A673 (cell line): Measurements from ENCODE around the gene STOX2. TPM values are rescaled to one million over a fixed set of nuclear protein-coding genes. Genes with fewer than 3 reads are reported as not detected.

ENCODE experiments used
- BruUV-seq: library from RNA; stranded (reverse); fragments of 400-500 nt; replicated peaks from 2 replicates; lab custom pipeline; 2021; lab: Mats Ljungman, UMichigan
- CTCF ChIA-PET: fragments of 300-600 bp; sonication (Branson Sonifier 250); formaldehyde crosslinking; loops from one replicate; lab custom pipeline; 2022; ENCODE audit warnings: antibody characterized with exemption; lab: Charles Lee
- POLR2A ChIA-PET: fragments of 300-600 bp; sonication (Branson Sonifier 250); formaldehyde crosslinking; loops from one replicate; lab custom pipeline; 2022; ENCODE audit warnings: antibody characterized with exemption; ENCODE audit not compliant: low non-redundant PET; lab: Charles Lee
- DNase-seq: peaks from one replicate; pipeline ENCODE4 v3.0.0-alpha.2; 2015; ENCODE audit warnings: low spot score
- H3K27ac ChIP-seq: fragments of 200-600 bp; sonication (generic); 2 replicates; pipeline ENCODE4 v1.5.1; 2016; ENCODE audit warnings: mixed run types, low read depth, mild to moderate bottlenecking, mixed read lengths, antibody characterized with exemption, low read length; ENCODE audit not compliant: poor library complexity, severe bottlenecking
- H3K27me3 ChIP-seq: fragments of 200-600 bp; sonication (generic); replicated peaks from 2 replicates; pipeline ENCODE4 v1.6.1; 2017; ENCODE audit warnings: mixed run types, low read depth, mild to moderate bottlenecking, mixed read lengths, antibody characterized with exemption, low read length; ENCODE audit not compliant: insufficient read depth, poor library complexity
- H3K36me3 ChIP-seq: fragments of 200-600 bp; sonication (generic); 2 replicates; pipeline ENCODE4 v1.6.1; 2016; ENCODE audit warnings: mixed run types, mild to moderate bottlenecking, mixed read lengths, antibody characterized with exemption, low read length; ENCODE audit not compliant: insufficient read depth, poor library complexity, severe bottlenecking
- H3K4me1 ChIP-seq: fragments of 200-600 bp; sonication (generic); 2 replicates; pipeline ENCODE4 v1.6.1; 2017; ENCODE audit warnings: mixed run types, mild to moderate bottlenecking, mixed read lengths, antibody characterized with exemption, low read length; ENCODE audit not compliant: insufficient read depth, poor library complexity, severe bottlenecking
- H3K4me3 ChIP-seq: fragments of 200-600 bp; sonication (generic); 2 replicates; pipeline ENCODE4 v1.5.1; 2016; ENCODE audit warnings: low read depth, mixed run types, mild to moderate bottlenecking, mixed read lengths, low read length; ENCODE audit not compliant: poor library complexity, severe bottlenecking
- H3K9me3 ChIP-seq: fragments of 200-600 bp; sonication (generic); 2 replicates; pipeline ENCODE4 v1.6.1; 2016; ENCODE audit warnings: mixed run types, low read depth, mild to moderate bottlenecking, mixed read lengths, antibody characterized with exemption, low read length; ENCODE audit not compliant: poor library complexity, severe bottlenecking
- EZH2 ChIP-seq: fragments of 200-600 bp; sonication (generic); IDR thresholded peaks from 2 replicates; pipeline ENCODE4 v1.6.1; 2017; ENCODE audit warnings: borderline replicate concordance, low read depth, mild to moderate bottlenecking, mixed read lengths, antibody characterized with exemption, low read length; ENCODE audit not compliant: poor library complexity, severe bottlenecking
- intact Hi-C: fragments of 100-400 bp; cut with micrococcal nuclease; formaldehyde crosslinking; loops from one replicate; pipeline ENCODE4 v1.10.0; 2022; ENCODE audit not compliant: unreplicated experiment
- total RNA-seq: library from RNA; stranded (reverse); gene quantifications from 2 replicates; pipeline ENCODE4 v1.2.3, GENCODE V29; 2021
- TF ChIP-seq, protein P1 (sequence below): fragments of 300-800, 200-600 bp; sonication (generic); conservative IDR thresholded peaks from 2 replicates; pipeline ENCODE4 v1.5.1; 2017; ENCODE audit warnings: low read depth, mild to moderate bottlenecking, antibody characterized with exemption, low read length, moderate library complexity, mixed read lengths

STOX2 gene
- total RNA-seq, 1 experiment from 2014 or later: 2.9 TPM

DNA sequence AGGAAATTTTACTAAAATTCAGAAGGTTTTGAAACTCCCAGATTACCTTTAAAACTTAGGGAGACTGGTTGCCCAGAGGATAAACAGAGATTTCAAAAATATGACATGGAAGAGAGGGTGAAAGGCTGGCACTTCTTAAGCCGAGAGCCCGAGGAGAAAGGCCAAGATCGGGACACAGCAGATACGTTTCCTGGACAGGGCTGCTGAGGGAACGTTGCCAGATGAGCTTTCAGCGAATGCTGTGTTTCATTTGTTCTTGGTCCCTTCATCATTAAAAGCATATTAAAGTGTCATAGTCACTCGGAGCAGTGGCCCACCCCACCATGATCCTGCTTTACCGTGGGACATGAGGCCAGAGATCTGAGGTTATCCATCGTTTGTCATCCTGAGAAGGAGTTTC lies 37.9 kb upstream of the STOX2 start:
- Histone ChIP-seq H3K4me1 (no peaks in the 10 kb centered on the region), H3K9me3 (no peaks in the 10 kb centered on the region), H3K27ac (no peak overlapping the region), H3K27me3 (no peaks in the 10 kb centered on the region), H3K4me3 (no peak overlapping the region), H3K36me3 (no peaks in the 10 kb centered on the region)
- DNase-seq: no peak
- TF ChIP-seq EZH2: no peak
- TF ChIP-seq, protein P1, sequence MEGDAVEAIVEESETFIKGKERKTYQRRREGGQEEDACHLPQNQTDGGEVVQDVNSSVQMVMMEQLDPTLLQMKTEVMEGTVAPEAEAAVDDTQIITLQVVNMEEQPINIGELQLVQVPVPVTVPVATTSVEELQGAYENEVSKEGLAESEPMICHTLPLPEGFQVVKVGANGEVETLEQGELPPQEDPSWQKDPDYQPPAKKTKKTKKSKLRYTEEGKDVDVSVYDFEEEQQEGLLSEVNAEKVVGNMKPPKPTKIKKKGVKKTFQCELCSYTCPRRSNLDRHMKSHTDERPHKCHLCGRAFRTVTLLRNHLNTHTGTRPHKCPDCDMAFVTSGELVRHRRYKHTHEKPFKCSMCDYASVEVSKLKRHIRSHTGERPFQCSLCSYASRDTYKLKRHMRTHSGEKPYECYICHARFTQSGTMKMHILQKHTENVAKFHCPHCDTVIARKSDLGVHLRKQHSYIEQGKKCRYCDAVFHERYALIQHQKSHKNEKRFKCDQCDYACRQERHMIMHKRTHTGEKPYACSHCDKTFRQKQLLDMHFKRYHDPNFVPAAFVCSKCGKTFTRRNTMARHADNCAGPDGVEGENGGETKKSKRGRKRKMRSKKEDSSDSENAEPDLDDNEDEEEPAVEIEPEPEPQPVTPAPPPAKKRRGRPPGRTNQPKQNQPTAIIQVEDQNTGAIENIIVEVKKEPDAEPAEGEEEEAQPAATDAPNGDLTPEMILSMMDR: no peak
- ChIA-PET POLR2A (no interaction called here), CTCF (no interaction called here)
- intact Hi-C loops: no loop called here
- no TSS peak for BruUV-seq

DNA sequence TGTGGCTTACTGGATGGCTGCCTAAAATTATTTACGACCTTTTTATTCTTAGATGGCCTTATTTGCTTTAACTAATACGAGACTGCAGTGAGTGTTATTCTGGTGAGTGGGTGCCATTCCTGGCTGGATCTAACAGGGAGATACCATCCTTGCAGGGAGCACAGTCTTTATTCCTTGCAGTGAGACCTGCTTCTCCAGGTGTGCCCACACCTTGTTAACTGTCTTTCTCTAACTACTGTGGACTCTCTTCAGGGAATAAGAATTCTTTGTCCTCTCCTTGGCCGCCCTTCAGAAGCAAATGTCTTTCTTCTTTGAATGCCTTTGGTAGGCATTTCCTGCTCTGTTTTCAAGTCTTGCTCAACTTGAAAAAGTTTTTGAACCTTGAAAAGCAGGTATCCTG lies 34.1 kb upstream of the STOX2 start:
- no peaks in the 10 kb centered on the region for H3K27me3 ChIP-seq
- TF ChIP-seq, protein P1: no peak
- no peak for TF ChIP-seq EZH2
- H3K36me3 ChIP-seq: no peaks in the 10 kb centered on the region
- ChIA-PET CTCF (interaction anchor here (0.6 kb wide), 1 partner anchor 41 kb away, joined by 3 read pairs; no protein-coding TSS in a partner anchor), POLR2A (no interaction called here)
- no peaks in the 10 kb centered on the region for H3K9me3 ChIP-seq
- no TSS peak for BruUV-seq
- no peak overlapping the region for H3K4me3 ChIP-seq
- H3K4me1 ChIP-seq: no peaks in the 10 kb centered on the region
- no peak for DNase-seq
- H3K27ac ChIP-seq: no peak overlapping the region
- intact Hi-C loops: no loop called here

DNA sequence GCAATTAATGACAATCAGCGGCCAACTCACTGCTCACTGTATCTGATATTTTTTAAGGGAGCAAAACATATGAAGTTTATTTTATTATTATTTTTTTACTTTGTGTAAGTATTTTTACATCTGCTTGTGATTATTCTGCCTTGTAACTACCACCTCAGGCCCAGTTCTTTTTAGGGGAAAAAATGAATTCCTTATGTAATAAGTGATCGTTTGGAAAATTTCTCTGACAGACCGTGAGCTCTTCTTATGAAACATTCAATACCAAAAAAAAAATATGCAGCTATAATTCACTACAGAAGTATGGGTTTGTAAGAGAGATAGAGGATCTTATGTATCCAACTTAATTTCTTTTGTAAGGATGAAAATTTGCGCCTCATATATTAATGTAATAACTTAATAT lies 33.5 kb upstream of the STOX2 start:
- Histone ChIP-seq H3K4me1 (peaks cover 4% of the 10 kb centered on the region), H3K4me3 (no peak overlapping the region), H3K36me3 (no peaks in the 10 kb centered on the region), H3K27me3 (no peaks in the 10 kb centered on the region), H3K9me3 (no peaks in the 10 kb centered on the region), H3K27ac (no peak overlapping the region)
- ChIA-PET CTCF (interaction anchor here (0.6 kb wide), 1 partner anchor 41 kb away, joined by 3 read pairs; no protein-coding TSS in a partner anchor), POLR2A (no interaction called here)
- no peak for DNase-seq
- intact Hi-C loops: no loop called here
- no TSS peak for BruUV-seq
- no peak for TF ChIP-seq EZH2
- TF ChIP-seq, protein P1: no peak
